ENCODE results near the gene ZCCHC3. TPM values are rescaled to one million over a fixed set of nuclear protein-coding genes. Genes with fewer than 3 reads are reported as not detected.

ZCCHC3 gene
- total RNA-seq, 2 donors from 2014 or later, result 15.4 to 17.0 TPM

GRCh38 chr20:301886-302848, 4.8 kb downstream of the ZCCHC3 start:
- Mint-ChIP-seq H3K9me3 (no peaks in the 10 kb centered on the region), H3K27ac (peak overlapping the region in 1 of 2 donors; percentile 12), H3K36me3 (peaks cover 21% of the 10 kb centered on the region in 2 donors)
- peak; percentile 53 to 65 for ATAC-seq
- no peak for DNase-seq (ENCODE audit: low spot score in 2 of 2)

DNA sequence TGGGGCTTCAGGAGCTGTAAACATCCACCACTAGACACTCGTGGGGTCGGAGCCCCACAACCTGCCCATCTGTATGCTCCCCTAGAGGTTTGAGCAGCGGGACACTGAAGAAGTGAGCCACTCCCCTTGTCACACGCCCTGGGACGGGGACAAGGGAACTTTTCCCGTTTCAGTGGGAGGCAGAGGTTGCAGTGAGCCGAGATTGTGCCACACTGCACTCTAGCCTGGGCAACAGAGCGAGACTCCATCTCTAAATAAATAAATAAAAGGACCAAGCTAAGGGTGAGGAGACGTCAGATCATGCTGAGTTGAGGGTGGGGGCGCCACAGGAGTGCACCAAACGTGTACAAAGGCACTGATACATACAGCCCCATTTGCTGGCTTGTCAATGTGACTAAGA, 8.4 kb downstream of the ZCCHC3 start:
- no peaks in the 10 kb centered on the region for H3K9me3 Mint-ChIP-seq
- no peaks in the 10 kb centered on the region for H3K36me3 Mint-ChIP-seq
- DNase-seq (ENCODE audit: low spot score in 2 of 2) (no peak), ATAC-seq (no peak)
- H3K27ac Mint-ChIP-seq, result no peak overlapping the region

DNA sequence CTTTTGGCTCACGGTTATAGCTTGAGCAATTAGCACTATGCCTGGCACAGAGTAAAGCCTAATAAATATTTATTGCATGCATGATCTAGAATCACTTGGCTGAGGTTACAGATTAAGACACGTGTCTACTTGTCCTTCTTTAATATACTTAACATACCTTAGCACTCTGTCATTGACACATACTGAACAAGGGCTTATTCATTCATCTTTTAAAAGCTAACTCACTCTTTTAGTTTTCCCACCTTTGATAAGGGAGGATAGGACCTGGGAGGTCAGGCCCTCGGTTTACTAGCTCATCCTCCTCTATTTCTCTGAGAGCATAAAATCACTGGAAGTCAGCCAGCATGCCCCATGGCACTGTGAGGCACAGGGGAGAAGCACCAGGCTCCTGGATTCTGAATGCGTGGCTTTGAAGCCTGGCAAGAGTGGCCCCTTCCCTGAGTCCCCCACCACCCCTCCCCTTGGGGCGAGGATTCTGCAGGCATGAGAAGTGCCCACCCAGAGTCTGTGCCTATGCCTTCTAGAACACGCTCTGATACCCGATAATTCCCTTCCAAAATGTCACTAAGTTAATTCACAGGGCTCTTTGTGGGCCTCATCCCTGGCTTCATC, 11.2 kb downstream of the ZCCHC3 start:
- H3K36me3 Mint-ChIP-seq, result no peaks in the 10 kb centered on the region
- no peak overlapping the region for H3K27ac Mint-ChIP-seq
- DNase-seq (ENCODE audit: low spot score in 2 of 2) (no peak), ATAC-seq (no peak)
- no peaks in the 10 kb centered on the region for H3K9me3 Mint-ChIP-seq

DNA sequence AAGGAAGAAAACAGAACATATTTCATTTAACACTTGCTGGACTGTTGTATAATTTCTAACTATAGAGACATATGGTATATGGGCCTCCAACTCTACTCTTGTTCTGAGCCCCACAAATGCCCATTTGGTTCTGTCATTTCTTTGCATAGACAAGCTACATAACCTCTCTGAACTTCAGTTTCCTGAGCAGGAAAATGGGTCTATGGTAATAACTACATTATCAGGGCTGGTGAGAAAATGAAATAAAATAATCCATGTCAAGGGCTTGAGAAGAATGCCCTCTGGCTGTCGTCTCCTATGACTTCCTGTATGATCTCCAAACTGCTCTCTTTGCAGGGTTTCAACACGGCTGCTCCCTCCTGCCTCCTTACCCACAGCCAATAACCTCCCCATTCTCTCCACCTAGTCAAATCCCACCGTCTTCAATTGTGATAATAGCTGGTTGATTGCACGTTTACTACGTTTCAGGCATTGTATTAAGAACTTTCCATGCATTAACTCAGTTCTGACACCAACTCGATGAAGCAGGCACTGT, 12.0 kb downstream of the ZCCHC3 start:
- no peak for ATAC-seq
- no peak for DNase-seq (ENCODE audit: low spot score in 2 of 2)
- peak overlapping the region in 1 of 2 donors; percentile 10 for H3K27ac Mint-ChIP-seq
- no peaks in the 10 kb centered on the region for H3K36me3 Mint-ChIP-seq
- H3K9me3 Mint-ChIP-seq, result no peaks in the 10 kb centered on the region

- Mint-ChIP-seq H3K27ac (peak overlapping the region; percentile 79 to 84), H3K9me3 (no peaks in the 10 kb centered on the region)
Measured at GRCh38 chr20:309841-310644, 12.7 kb downstream of the ZCCHC3 start.

DNA sequence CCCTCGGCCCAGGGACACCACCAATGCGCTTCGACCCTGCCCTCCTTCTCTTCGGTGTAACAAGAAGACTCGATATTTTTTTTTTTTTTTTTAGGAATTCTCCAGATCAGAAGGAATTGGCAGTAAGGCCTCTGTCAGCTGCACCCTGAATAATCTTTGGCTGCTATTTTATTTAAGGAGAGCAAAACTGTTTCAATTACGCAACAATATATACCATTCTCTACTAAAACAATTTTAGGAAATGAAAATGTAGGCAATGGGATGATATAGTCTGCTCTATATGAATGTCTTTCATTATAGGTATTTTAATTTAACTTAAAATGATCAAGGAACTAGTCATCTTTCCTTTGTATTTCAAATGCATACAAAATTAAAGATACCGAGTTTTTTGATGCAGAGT, 13.3 kb downstream of the ZCCHC3 start:
- Mint-ChIP-seq H3K36me3 (no peaks in the 10 kb centered on the region), H3K27ac (peak overlapping the region in 1 of 2 donors; percentile 79), H3K9me3 (no peaks in the 10 kb centered on the region)
- ATAC-seq (no peak), DNase-seq (ENCODE audit: low spot score in 2 of 2) (no peak)

More at GRCh38 chr20:309841-310644, 12.7 kb downstream of the ZCCHC3 start:
- ATAC-seq, result peak; percentile 100
- no peaks in the 10 kb centered on the region for H3K36me3 Mint-ChIP-seq
- DNase-seq (ENCODE audit: low spot score in 2 of 2), result peak; percentile 86

GRCh38 chr20:311609-312008, 14.2 kb downstream of the ZCCHC3 start:
- no peaks in the 10 kb centered on the region for H3K36me3 Mint-ChIP-seq
- no peak overlapping the region for H3K27ac Mint-ChIP-seq
- ATAC-seq (no peak), DNase-seq (ENCODE audit: low spot score in 2 of 2) (no peak)
- H3K9me3 Mint-ChIP-seq, result no peaks in the 10 kb centered on the region

GRCh38 chr20:312067-312466, 14.7 kb downstream of the ZCCHC3 start:
- DNase-seq (ENCODE audit: low spot score in 2 of 2) (no peak), ATAC-seq (no peak)
- Mint-ChIP-seq H3K36me3 (no peaks in the 10 kb centered on the region), H3K27ac (no peak overlapping the region), H3K9me3 (no peaks in the 10 kb centered on the region)

GRCh38 chr20:312866-313265, 15.5 kb downstream of the ZCCHC3 start:
- ATAC-seq, result no peak
- H3K36me3 Mint-ChIP-seq, result no peaks in the 10 kb centered on the region
- H3K27ac Mint-ChIP-seq, result no peak overlapping the region
- H3K9me3 Mint-ChIP-seq, result no peaks in the 10 kb centered on the region
- no peak for DNase-seq (ENCODE audit: low spot score in 2 of 2)

- no peak overlapping the region for H3K27ac Mint-ChIP-seq
- no peaks in the 10 kb centered on the region for H3K9me3 Mint-ChIP-seq
- H3K36me3 Mint-ChIP-seq, result no peaks in the 10 kb centered on the region
- no peak for ATAC-seq
- no peak for DNase-seq (ENCODE audit: low spot score in 2 of 2)
Measured at GRCh38 chr20:313402-313801, 16.0 kb downstream of the ZCCHC3 start.

GRCh38 chr20:313948-314347, 16.6 kb downstream of the ZCCHC3 start:
- Mint-ChIP-seq H3K36me3 (no peaks in the 10 kb centered on the region), H3K27ac (no peak overlapping the region), H3K9me3 (no peaks in the 10 kb centered on the region)
- ATAC-seq, result no peak
- no peak for DNase-seq (ENCODE audit: low spot score in 2 of 2)

DNA sequence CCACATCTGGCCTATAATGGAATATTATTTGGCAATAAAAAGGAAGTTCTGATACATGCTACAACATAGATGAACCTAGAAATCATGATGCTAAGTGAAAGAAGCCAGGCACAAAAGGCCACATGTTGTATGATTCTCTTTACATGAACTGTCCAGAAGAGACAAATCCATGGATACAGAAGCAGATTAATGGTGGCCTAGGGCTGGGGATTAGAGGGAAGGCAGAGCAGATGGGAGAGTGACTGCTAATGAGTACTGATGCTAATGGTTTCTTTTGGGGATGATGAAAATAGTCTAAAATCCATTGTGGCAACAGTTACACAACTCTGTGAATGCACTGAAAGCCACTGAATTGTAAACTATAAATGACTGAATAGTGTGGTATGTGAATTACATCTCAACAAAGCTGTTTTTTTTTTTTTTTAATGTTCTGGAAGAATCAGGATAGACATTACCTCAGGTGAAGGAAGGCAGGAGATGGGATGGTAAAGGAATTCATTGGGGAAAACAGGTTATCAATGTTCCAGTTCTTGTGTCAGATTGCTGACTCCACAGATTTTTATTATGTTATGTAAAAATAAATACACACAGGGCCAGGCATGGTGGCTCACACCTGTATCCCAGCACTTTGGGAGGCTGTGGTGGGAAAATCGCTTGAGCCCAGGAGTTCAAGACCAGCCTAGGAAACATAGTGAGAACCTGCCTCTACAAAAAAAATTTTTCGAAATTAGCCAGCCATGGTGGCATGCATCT, 19.1 kb downstream of the ZCCHC3 start:
- H3K36me3 Mint-ChIP-seq, result no peaks in the 10 kb centered on the region
- no peak for DNase-seq (ENCODE audit: low spot score in 2 of 2)
- H3K9me3 Mint-ChIP-seq, result no peaks in the 10 kb centered on the region
- no peak overlapping the region for H3K27ac Mint-ChIP-seq
- no peak for ATAC-seq

- Mint-ChIP-seq H3K9me3 (no peaks in the 10 kb centered on the region), H3K36me3 (peaks cover 0 to 6% of the 10 kb centered on the region in 2 donors), H3K27ac (peak overlapping the region; percentile 75 to 88)
- ATAC-seq (peak; percentile 49 to 66), DNase-seq (ENCODE audit: low spot score in 2 of 2) (peak; percentile 85 to 94)
Measured at GRCh38 chr20:324177-325044, 27.0 kb downstream of the ZCCHC3 start.

- H3K27ac Mint-ChIP-seq, result peak within 1 kb of the TSS; percentile 75 to 89
- peak; percentile 97 to 99 for DNase-seq (ENCODE audit: low spot score in 2 of 2)
- peak; percentile 78 to 84 for ATAC-seq
- no peaks in the 10 kb centered on the region for H3K9me3 Mint-ChIP-seq
- peaks cover 0 to 6% of the 10 kb centered on the region in 2 donors for H3K36me3 Mint-ChIP-seq
Measured at GRCh38 chr20:325045-325888, 27.9 kb downstream of the ZCCHC3 start, which contains the start of gene SOX12. Gene SOX12, plus strand, starts transcription at chr20:325552. Its CDS starts 373 bp downstream, at chr20:325925.
